CD8-positive, alpha-beta memory T cell (primary cell): ENCODE results near the gene PARD3. TPM values are rescaled to one million over a fixed set of nuclear protein-coding genes. Genes with fewer than 3 reads are reported as not detected.
A peak's percentile ranks its signal among the peaks of the same experiment; 100 is the strongest.

ENCODE experiments used
- CTCF ChIA-PET: fragments of 350-600 bp; sonication (Branson Sonifier 250); formaldehyde crosslinking; loops from one replicate; lab custom pipeline; 2021; ENCODE audit warnings: antibody characterized with exemption; lab: Charles Lee
- POLR2A ChIA-PET: fragments of 350-600 bp; sonication (Branson Sonifier 250); formaldehyde crosslinking; loops from one replicate; lab custom pipeline; 2021; ENCODE audit warnings: antibody characterized with exemption; lab: Charles Lee
- DNase-seq, 5 donors: peaks; one replicate each; pipeline versions ENCODE4 v3.0.0 to v3.0.0-alpha.2; 2020 to 2022; ENCODE audit warnings: mixed read lengths in 1 of 5
- H3K27ac ChIP-seq: one replicate; pipeline ENCODE4 v1.7.0; 2013; ENCODE audit warnings: low read depth, mild to moderate bottlenecking, low read length, moderate library complexity
- H3K27me3 ChIP-seq: 2 replicates; pipeline ENCODE4 v1.7.0; 2013; ENCODE audit warnings: low read length, mild to moderate bottlenecking; ENCODE audit not compliant: insufficient read depth, poor library complexity, severe bottlenecking
- H3K36me3 ChIP-seq: 2 replicates; pipeline ENCODE4 v1.7.0; 2013; ENCODE audit warnings: mild to moderate bottlenecking, low read length, moderate library complexity; ENCODE audit not compliant: insufficient read depth
- H3K4me1 ChIP-seq: 2 replicates; pipeline ENCODE4 v1.7.0; 2013; ENCODE audit warnings: mild to moderate bottlenecking, low read length, moderate library complexity; ENCODE audit not compliant: insufficient read depth
- H3K4me3 ChIP-seq: 2 replicates; pipeline ENCODE4 v1.7.0; 2013; ENCODE audit warnings: mild to moderate bottlenecking, low read length
- H3K9me3 ChIP-seq: 2 replicates; pipeline ENCODE4 v1.7.0; 2013; ENCODE audit warnings: mild to moderate bottlenecking, low read length
- H3K27ac Mint-ChIP-seq, 8 donors: one replicate each; pipeline ENCODE4 v1.8.0; 2020 to 2021; ENCODE audit warnings: mixed read lengths in 8 of 8, mild to moderate bottlenecking in 6 of 8, inconsistent platforms in 3 of 8, moderate library complexity in 3 of 8
- H3K27me3 Mint-ChIP-seq, 2 donors: one replicate each; pipeline ENCODE4 v1.8.0; 2020 to 2021; ENCODE audit warnings: mixed read lengths in 2 of 2, mild to moderate bottlenecking in 1 of 2, moderate library complexity in 1 of 2
- H3K36me3 Mint-ChIP-seq, 3 donors: one replicate each; pipeline ENCODE4 v1.8.0; 2020 to 2021; ENCODE audit warnings: mixed read lengths in 3 of 3, inconsistent platforms in 1 of 3, mild to moderate bottlenecking in 1 of 3
- H3K4me1 Mint-ChIP-seq, 3 donors: one replicate each; pipeline ENCODE4 v1.8.0; 2020 to 2021; ENCODE audit warnings: mixed read lengths in 3 of 3, inconsistent platforms in 1 of 3, mild to moderate bottlenecking in 1 of 3
- H3K4me3 Mint-ChIP-seq, 7 donors: one replicate each; pipeline ENCODE4 v1.8.0; 2020 to 2021; ENCODE audit warnings: mixed read lengths in 7 of 7, mild to moderate bottlenecking in 6 of 7, moderate library complexity in 4 of 7, inconsistent platforms in 2 of 7
- H3K9me3 Mint-ChIP-seq, 5 donors: one replicate each; pipeline ENCODE4 v1.8.0; 2020 to 2022; ENCODE audit warnings: mixed read lengths in 5 of 5, mild to moderate bottlenecking in 3 of 5, moderate library complexity in 2 of 5, inconsistent platforms in 1 of 5
- polyA plus RNA-seq: library from polyadenylated mRNA; unstranded; fragments of 300-500 nt; fragmentation: Illumina TruSeq; gene quantifications from one replicate; pipeline ENCODE4 v1.2.3, GENCODE V29; 2021
- total RNA-seq, 2 experiments: library from RNA; stranded (reverse); gene quantifications; one replicate each; pipeline ENCODE4 v1.2.3, GENCODE V29; 2021

PARD3 gene
- total and polyA plus RNA-seq, 3 experiments from 2014 or later: 0.27 to 0.46 TPM; not detected in 1

DNA sequence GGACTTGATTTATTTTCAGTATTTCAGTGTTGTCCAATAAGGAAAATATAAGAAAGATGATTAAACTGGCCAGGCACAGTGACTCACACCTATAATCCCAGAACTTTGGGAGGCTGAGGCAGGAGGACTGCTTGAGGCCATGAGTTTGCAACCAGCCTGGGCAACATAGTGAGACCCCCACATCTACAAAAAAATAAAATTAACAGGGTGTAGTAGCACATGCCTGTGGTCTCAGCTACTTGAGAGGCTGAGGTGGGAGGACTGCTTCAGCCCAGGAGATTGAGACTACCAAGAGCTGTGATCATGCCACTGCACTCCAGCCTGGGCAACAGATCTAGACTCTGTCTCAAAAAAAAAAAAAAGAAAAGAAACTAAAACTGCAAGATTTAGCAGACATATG lies 138.0 kb downstream of the PARD3 start:
- CTCF ChIA-PET: no interaction called here
- Histone ChIP-seq H3K4me3 (no peak overlapping the region), H3K27me3 (no peaks in the 10 kb centered on the region), H3K27ac (no peak overlapping the region), H3K9me3 (no peaks in the 10 kb centered on the region), H3K36me3 (no peaks in the 10 kb centered on the region), H3K4me1 (no peaks in the 10 kb centered on the region)
- H3K9me3 Mint-ChIP-seq: no peaks in the 10 kb centered on the region
- no peaks in the 10 kb centered on the region for H3K4me1 Mint-ChIP-seq
- POLR2A ChIA-PET: no interaction called here
- H3K27ac Mint-ChIP-seq: no peak overlapping the region
- DNase-seq: no peak
- H3K36me3 Mint-ChIP-seq: no peaks in the 10 kb centered on the region
- no peak overlapping the region for H3K4me3 Mint-ChIP-seq
- H3K27me3 Mint-ChIP-seq: peaks cover 1 to 13% of the 10 kb centered on the region in 2 donors

DNA sequence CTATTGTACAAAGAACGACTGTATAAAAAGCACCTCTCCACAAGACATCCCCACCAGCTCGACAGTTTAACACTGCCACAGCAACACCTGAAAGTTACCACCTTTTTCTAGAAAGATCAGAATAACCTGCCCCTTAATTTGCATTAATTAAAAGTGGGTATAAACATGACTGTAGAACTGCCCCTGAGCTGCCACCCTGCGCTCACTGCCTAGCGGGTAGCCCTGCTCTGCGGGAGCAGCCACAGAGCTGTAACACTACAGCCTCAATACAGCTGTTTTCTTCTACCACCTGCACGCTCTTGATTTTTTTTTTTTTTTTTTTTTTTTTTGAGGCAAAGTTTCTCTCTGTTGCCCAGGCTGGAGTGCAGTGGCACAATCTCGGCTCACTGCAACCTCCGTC lies 140.9 kb downstream of the PARD3 start:
- no peak for DNase-seq
- CTCF ChIA-PET: no interaction called here
- Histone ChIP-seq H3K4me3 (no peak overlapping the region), H3K9me3 (no peaks in the 10 kb centered on the region), H3K4me1 (no peaks in the 10 kb centered on the region), H3K27ac (no peak overlapping the region), H3K27me3 (no peaks in the 10 kb centered on the region), H3K36me3 (no peaks in the 10 kb centered on the region)
- H3K4me3 Mint-ChIP-seq: no peak overlapping the region
- H3K36me3 Mint-ChIP-seq: no peaks in the 10 kb centered on the region
- peaks cover 0 to 7% of the 10 kb centered on the region in 2 donors for H3K27me3 Mint-ChIP-seq
- POLR2A ChIA-PET: no interaction called here
- no peaks in the 10 kb centered on the region for H3K4me1 Mint-ChIP-seq
- H3K9me3 Mint-ChIP-seq: no peaks in the 10 kb centered on the region
- peak overlapping the region in 2 of 8 donors; percentile 10 to 17 for H3K27ac Mint-ChIP-seq

DNA sequence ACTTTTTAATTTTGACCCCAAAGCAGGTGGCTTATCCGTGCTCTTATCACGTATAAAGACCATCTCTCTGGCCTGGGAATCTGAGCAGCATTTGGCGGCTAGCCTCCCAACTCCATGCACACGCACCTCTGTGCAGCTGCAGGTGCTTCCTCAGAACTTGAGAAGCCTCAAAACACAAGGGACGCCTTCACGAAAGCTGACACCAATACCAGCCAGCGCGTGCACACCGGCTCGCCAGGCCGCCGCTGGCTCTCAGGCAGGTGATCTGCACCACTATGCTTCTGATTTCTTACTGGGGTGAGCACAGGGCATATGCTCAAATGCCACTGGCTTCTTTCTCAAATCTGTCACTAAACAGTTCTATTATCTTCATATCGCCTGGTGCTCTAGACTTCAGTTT lies 145.0 kb downstream of the PARD3 start:
- Mint-ChIP-seq H3K4me1 (no peaks in the 10 kb centered on the region), H3K27me3 (peaks cover 0 to 3% of the 10 kb centered on the region in 2 donors), H3K4me3 (no peak overlapping the region), H3K27ac (no peak overlapping the region), H3K9me3 (no peaks in the 10 kb centered on the region), H3K36me3 (no peaks in the 10 kb centered on the region)
- no peaks in the 10 kb centered on the region for H3K36me3 ChIP-seq
- H3K4me1 ChIP-seq: no peaks in the 10 kb centered on the region
- no peak overlapping the region for H3K4me3 ChIP-seq
- no peaks in the 10 kb centered on the region for H3K9me3 ChIP-seq
- DNase-seq: no peak
- POLR2A ChIA-PET: no interaction called here
- no peaks in the 10 kb centered on the region for H3K27me3 ChIP-seq
- H3K27ac ChIP-seq: no peak overlapping the region
- CTCF ChIA-PET: no interaction called here

DNA sequence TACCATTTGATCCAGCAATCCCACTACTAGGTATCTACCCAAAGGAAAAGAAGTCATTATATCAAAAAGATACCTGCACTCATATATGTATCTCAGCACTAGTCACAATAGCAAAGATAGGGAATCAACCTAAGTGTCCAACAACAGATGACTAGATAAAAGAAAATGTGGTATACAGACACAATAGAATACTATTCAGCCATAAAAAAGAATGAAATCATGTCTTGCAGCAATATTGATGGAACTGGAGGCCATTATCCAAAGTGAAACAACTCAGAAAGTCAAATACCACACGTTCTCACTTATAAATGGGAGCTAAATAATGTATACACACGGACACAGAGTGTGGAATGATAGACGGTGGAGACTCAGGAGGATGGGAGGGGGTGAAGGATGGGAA lies 146.0 kb downstream of the PARD3 start:
- no peak overlapping the region for H3K27ac Mint-ChIP-seq
- no peaks in the 10 kb centered on the region for H3K36me3 ChIP-seq
- no peak overlapping the region for H3K27ac ChIP-seq
- POLR2A ChIA-PET: no interaction called here
- no peak overlapping the region for H3K4me3 Mint-ChIP-seq
- H3K27me3 Mint-ChIP-seq: peaks cover 0 to 3% of the 10 kb centered on the region in 2 donors
- no peak for DNase-seq
- CTCF ChIA-PET: no interaction called here
- H3K4me3 ChIP-seq: no peak overlapping the region
- H3K4me1 ChIP-seq: no peaks in the 10 kb centered on the region
- no peaks in the 10 kb centered on the region for H3K36me3 Mint-ChIP-seq
- no peaks in the 10 kb centered on the region for H3K9me3 Mint-ChIP-seq
- no peaks in the 10 kb centered on the region for H3K27me3 ChIP-seq
- no peaks in the 10 kb centered on the region for H3K9me3 ChIP-seq
- no peaks in the 10 kb centered on the region for H3K4me1 Mint-ChIP-seq

DNA sequence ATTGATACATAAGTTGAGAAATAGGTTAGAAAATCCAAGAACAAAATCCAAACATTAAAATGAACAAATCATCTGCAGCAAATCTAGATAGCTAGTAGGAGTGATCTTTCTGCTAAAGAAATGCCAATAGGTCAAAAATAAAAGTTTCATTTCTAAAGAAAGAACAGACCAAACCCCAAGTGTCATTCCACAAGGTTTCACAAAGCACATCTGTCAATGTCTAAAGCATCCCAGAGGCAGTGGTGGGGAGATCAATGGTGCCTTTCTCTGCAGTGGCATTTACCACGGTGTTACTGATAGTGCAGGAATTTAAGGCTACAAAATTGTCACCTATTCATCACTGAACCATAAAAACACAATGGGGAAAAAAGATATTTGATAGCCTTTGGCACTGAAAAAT lies 147.9 kb downstream of the PARD3 start:
- H3K27ac Mint-ChIP-seq: no peak overlapping the region
- no peak for DNase-seq
- Histone ChIP-seq H3K36me3 (no peaks in the 10 kb centered on the region), H3K27me3 (no peaks in the 10 kb centered on the region), H3K4me3 (no peak overlapping the region), H3K27ac (no peak overlapping the region), H3K9me3 (no peaks in the 10 kb centered on the region), H3K4me1 (no peaks in the 10 kb centered on the region)
- CTCF ChIA-PET: no interaction called here
- no peaks in the 10 kb centered on the region for H3K36me3 Mint-ChIP-seq
- no peak overlapping the region for H3K4me3 Mint-ChIP-seq
- H3K9me3 Mint-ChIP-seq: no peaks in the 10 kb centered on the region
- H3K27me3 Mint-ChIP-seq: peaks cover 0 to 10% of the 10 kb centered on the region in 2 donors
- POLR2A ChIA-PET: no interaction called here
- H3K4me1 Mint-ChIP-seq: no peaks in the 10 kb centered on the region

DNA sequence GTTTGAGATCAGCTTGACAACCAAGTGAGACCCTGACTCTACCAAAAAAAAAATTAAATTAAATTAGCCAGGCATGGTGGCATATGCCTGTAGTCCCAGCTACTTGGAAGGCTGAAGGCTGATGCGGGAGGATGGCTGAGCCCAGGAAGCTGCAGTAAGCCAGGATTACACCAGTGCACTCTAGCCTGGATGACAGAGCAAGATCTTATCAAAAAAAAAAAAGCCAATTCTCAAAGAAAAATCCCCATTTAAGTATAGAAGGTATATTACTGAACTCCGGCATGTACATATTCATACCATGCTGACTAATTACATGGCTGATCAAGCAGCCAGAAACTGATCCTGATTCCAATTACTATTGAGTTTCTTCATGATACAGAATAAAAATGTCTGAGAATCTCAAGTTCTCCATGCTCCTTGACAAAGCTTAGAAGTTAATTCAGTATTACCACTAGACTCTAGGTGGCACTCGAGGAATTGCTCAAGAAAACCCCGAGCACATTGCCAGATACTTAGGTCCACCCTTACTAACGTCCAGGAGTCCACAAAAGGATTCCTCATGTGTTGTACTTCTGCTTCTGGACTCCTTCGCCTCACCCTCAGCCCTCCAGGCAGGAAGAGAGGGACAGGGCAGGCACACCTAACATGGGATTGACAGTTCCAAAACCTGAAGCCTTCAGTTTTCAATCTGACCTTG lies 148.9 kb downstream of the PARD3 start:
- POLR2A ChIA-PET: no interaction called here

DNA sequence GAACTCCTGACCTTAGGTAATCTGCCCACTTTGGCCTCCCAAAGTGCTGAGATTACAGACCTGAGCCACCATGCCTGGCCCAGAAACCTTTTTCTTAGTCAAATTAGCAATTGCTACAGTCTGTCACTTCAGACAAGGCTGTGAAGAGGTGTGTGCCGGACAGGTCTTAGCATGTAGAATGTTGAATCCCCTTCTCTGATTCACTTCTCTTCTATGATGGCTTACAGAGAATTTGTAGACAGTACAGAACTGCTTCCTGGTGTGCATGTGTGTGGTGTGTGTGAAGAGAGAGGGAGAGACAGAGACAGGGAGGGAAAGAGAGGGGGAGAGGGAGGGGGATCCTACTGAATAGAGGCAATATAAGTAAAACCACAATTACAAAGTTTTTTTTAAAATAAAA lies 150.4 kb downstream of the PARD3 start:
- ChIA-PET POLR2A (no interaction called here), CTCF (no interaction called here)
- no peak overlapping the region for H3K27ac ChIP-seq

More for the DNA sequence above, 148.9 kb downstream of the PARD3 start:
- Histone ChIP-seq H3K27me3 (no peaks in the 10 kb centered on the region), H3K4me1 (no peaks in the 10 kb centered on the region), H3K36me3 (no peaks in the 10 kb centered on the region), H3K4me3 (no peak overlapping the region), H3K27ac (no peak overlapping the region), H3K9me3 (no peaks in the 10 kb centered on the region)
- H3K4me3 Mint-ChIP-seq: no peak overlapping the region
- peaks cover 0 to 10% of the 10 kb centered on the region in 2 donors for H3K27me3 Mint-ChIP-seq
- H3K4me1 Mint-ChIP-seq: no peaks in the 10 kb centered on the region
- CTCF ChIA-PET: no interaction called here
- no peaks in the 10 kb centered on the region for H3K36me3 Mint-ChIP-seq
- DNase-seq: no peak
- H3K27ac Mint-ChIP-seq: no peak overlapping the region
- no peaks in the 10 kb centered on the region for H3K9me3 Mint-ChIP-seq

DNA sequence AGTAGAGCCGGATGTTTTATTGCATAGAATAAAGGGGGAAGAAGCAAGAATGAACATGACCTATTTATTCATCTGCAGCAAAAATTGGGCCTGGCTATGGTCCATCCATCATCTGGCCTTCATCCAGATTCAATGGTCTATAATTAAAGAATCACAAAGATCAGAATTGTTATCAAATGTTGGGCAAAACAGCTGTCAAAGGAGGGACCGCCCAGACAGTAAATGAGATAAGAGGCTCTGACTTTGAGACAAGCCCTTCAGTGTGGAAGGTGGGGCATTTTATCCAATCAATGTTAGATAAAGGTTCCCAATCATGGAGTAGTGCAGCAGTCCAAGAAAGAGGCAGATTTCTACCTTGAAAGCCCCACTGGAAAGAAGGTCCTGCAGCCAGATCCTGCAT lies 153.5 kb downstream of the PARD3 start:
- Mint-ChIP-seq H3K27me3 (peaks cover 0 to 10% of the 10 kb centered on the region in 2 donors), H3K36me3 (no peaks in the 10 kb centered on the region), H3K4me1 (no peaks in the 10 kb centered on the region), H3K4me3 (no peak overlapping the region), H3K9me3 (no peaks in the 10 kb centered on the region), H3K27ac (no peak overlapping the region)
- Histone ChIP-seq H3K4me1 (no peaks in the 10 kb centered on the region), H3K36me3 (no peaks in the 10 kb centered on the region), H3K9me3 (no peaks in the 10 kb centered on the region), H3K4me3 (no peak overlapping the region), H3K27ac (no peak overlapping the region), H3K27me3 (no peaks in the 10 kb centered on the region)
- ChIA-PET CTCF (no interaction called here), POLR2A (no interaction called here)
- no peak for DNase-seq

More for the DNA sequence above, 150.4 kb downstream of the PARD3 start:
- Mint-ChIP-seq H3K27me3 (peaks cover 0 to 10% of the 10 kb centered on the region in 2 donors), H3K9me3 (no peaks in the 10 kb centered on the region), H3K4me3 (no peak overlapping the region), H3K36me3 (no peaks in the 10 kb centered on the region), H3K27ac (no peak overlapping the region), H3K4me1 (no peaks in the 10 kb centered on the region)
- Histone ChIP-seq H3K9me3 (no peaks in the 10 kb centered on the region), H3K4me1 (no peaks in the 10 kb centered on the region), H3K36me3 (no peaks in the 10 kb centered on the region), H3K4me3 (no peak overlapping the region), H3K27me3 (no peaks in the 10 kb centered on the region)
- DNase-seq: no peak
